Trophoblast cell (in vitro differentiated cells and primary cell): Measurements from ENCODE around the gene C1R.

Source experiments
- DNase-seq, 2 donors: peaks; one replicate each; pipeline ENCODE4 v3.0.0-alpha.2; 2016
- H2AFZ ChIP-seq: 2 replicates; pipeline ENCODE4 v1.6.1; 2013; ENCODE audit warnings: low read length, moderate library complexity, mild to moderate bottlenecking; ENCODE audit not compliant: insufficient read depth, poor library complexity
- H2AK5ac ChIP-seq: 2 replicates; pipeline ENCODE4 v1.6.1; 2013; ENCODE audit warnings: mild to moderate bottlenecking, low read length
- H2BK120ac ChIP-seq: 2 replicates; pipeline ENCODE4 v1.6.1; 2013; ENCODE audit warnings: low read length, mild to moderate bottlenecking, moderate library complexity; ENCODE audit not compliant: insufficient read depth, poor library complexity
- H2BK12ac ChIP-seq: 2 replicates; pipeline ENCODE4 v1.6.1; 2013; ENCODE audit warnings: mild to moderate bottlenecking, low read length, moderate library complexity
- H2BK5ac ChIP-seq: 2 replicates; pipeline ENCODE4 v1.6.1; 2013; ENCODE audit warnings: low read length, low read depth, moderate library complexity, mild to moderate bottlenecking; ENCODE audit not compliant: poor library complexity
- H3K14ac ChIP-seq: 2 replicates; pipeline ENCODE4 v1.6.1; 2013; ENCODE audit warnings: mild to moderate bottlenecking, low read length
- H3K18ac ChIP-seq: 2 replicates; pipeline ENCODE4 v1.6.1; 2013; ENCODE audit warnings: mild to moderate bottlenecking, low read length
- H3K23ac ChIP-seq: 2 replicates; pipeline ENCODE4 v1.6.1; 2013; ENCODE audit warnings: low read length
- H3K27ac ChIP-seq: 2 replicates; pipeline ENCODE4 v1.5.1; 2013; ENCODE audit warnings: low read depth, mild to moderate bottlenecking, inconsistent platforms, low read length, moderate library complexity
- H3K27me3 ChIP-seq: 2 replicates; pipeline ENCODE4 v1.6.1; 2013; ENCODE audit warnings: inconsistent platforms, mild to moderate bottlenecking, low read length, moderate library complexity; ENCODE audit not compliant: insufficient read depth
- H3K36me3 ChIP-seq, 2 experiments: 1 replicate in 1 of 2; 2 replicates in 1 of 2; pipeline ENCODE4 v1.6.1; 2013; ENCODE audit warnings: low read length in 2 of 2, mild to moderate bottlenecking in 2 of 2, moderate library complexity in 1 of 2; ENCODE audit not compliant: insufficient read depth in 2 of 2, control insufficient read depth in 1 of 2
- H3K4ac ChIP-seq: 2 replicates; pipeline ENCODE4 v1.6.1; 2013; ENCODE audit warnings: low read depth, mild to moderate bottlenecking, low read length, moderate library complexity
- H3K4me1 ChIP-seq, 2 experiments: 1 replicate in 1 of 2; 2 replicates in 1 of 2; pipeline ENCODE4 v1.6.1; 2013; ENCODE audit warnings: low read length in 2 of 2, mild to moderate bottlenecking in 2 of 2, moderate library complexity in 1 of 2; ENCODE audit not compliant: insufficient read depth in 2 of 2, control insufficient read depth in 1 of 2
- H3K4me2 ChIP-seq: 2 replicates; pipeline ENCODE4 v1.6.1; 2013; ENCODE audit warnings: inconsistent platforms, mild to moderate bottlenecking, low read length, moderate library complexity
- H3K4me3 ChIP-seq: 2 replicates; pipeline ENCODE4 v1.5.1; 2013; ENCODE audit warnings: mild to moderate bottlenecking, low read depth, low read length, inconsistent platforms
- H3K79me1 ChIP-seq: one replicate; pipeline ENCODE4 v1.6.1; 2013; ENCODE audit warnings: low read length
- H3K79me2 ChIP-seq: 2 replicates; pipeline ENCODE4 v1.6.1; 2013; ENCODE audit warnings: low read length, mild to moderate bottlenecking; ENCODE audit not compliant: control insufficient read depth, insufficient read depth, poor library complexity
- H3K9ac ChIP-seq: 2 replicates; pipeline ENCODE4 v1.6.1; 2013; ENCODE audit warnings: mild to moderate bottlenecking, low read length
- H3K9me3 ChIP-seq: 2 replicates; pipeline ENCODE4 v1.6.1; 2013; ENCODE audit warnings: low read depth, mild to moderate bottlenecking, control low read depth, inconsistent platforms, low read length; ENCODE audit not compliant: insufficient read depth
- H4K12ac ChIP-seq: 2 replicates; pipeline ENCODE4 v1.6.1; 2013; ENCODE audit warnings: low read depth, mild to moderate bottlenecking, low read length, moderate library complexity
- H4K8ac ChIP-seq: 2 replicates; pipeline ENCODE4 v1.6.1; 2013; ENCODE audit warnings: low read depth, mild to moderate bottlenecking, low read length, moderate library complexity
- H4K91ac ChIP-seq: one replicate; pipeline ENCODE4 v1.6.1; 2013; ENCODE audit warnings: low read depth, mild to moderate bottlenecking, low read length, moderate library complexity
- WGBS: extraction: QIAGEN DNeasy Blood & Tissue Kit; methylation state at CpG from one replicate; pipeline ENCODE4 v1.1.7; 2013; ENCODE audit warnings: missing lambda C conversion rate; ENCODE audit not compliant: insufficient read length, insufficient coverage; ENCODE audit errors: extremely low coverage; 5-methylcytosine and 5-hydroxymethylcytosine counted together

Gene C1R

GRCh38 chr12:7136676-7137075 lies 44.4 kb upstream of the C1R start:
- Histone ChIP-seq H2BK120ac (no peak overlapping the region), H3K4ac (no peak overlapping the region), H4K91ac (no peak overlapping the region), H3K14ac (no peak overlapping the region), H3K23ac (no peak overlapping the region), H3K27ac (no peak overlapping the region), H2BK5ac (no peak overlapping the region), H3K4me1 (peaks cover under 1 to 3% of the 10 kb centered on the region in 2 experiments), H3K9me3 (no peaks in the 10 kb centered on the region), H3K27me3 (no peaks in the 10 kb centered on the region), H3K79me1 (no peaks in the 10 kb centered on the region), H3K18ac (no peak overlapping the region), H3K36me3 (peaks cover 24 to 38% of the 10 kb centered on the region in 2 experiments), H4K12ac (no peak overlapping the region), H3K4me2 (no peak overlapping the region), H3K9ac (no peak overlapping the region), H2BK12ac (no peak overlapping the region), H4K8ac (no peak overlapping the region), H2AFZ (no peak overlapping the region), H3K4me3 (no peak overlapping the region), H3K79me2 (no peaks in the 10 kb centered on the region), H2AK5ac (no peak overlapping the region)
- no peak for DNase-seq
- no CpG with 5 or more reads among the region's 3 CpGs for WGBS

GRCh38 chr12:7136071-7136470 lies 43.8 kb upstream of the C1R start:
- Histone ChIP-seq H2BK120ac (no peak overlapping the region), H3K4me3 (no peak overlapping the region), H3K79me2 (no peaks in the 10 kb centered on the region), H2BK12ac (no peak overlapping the region), H3K4me2 (no peak overlapping the region), H2AFZ (no peak overlapping the region), H3K4ac (no peak overlapping the region), H3K36me3 (peaks cover 24 to 34% of the 10 kb centered on the region in 2 experiments), H2BK5ac (no peak overlapping the region), H3K27ac (no peak overlapping the region), H3K27me3 (no peaks in the 10 kb centered on the region), H3K9ac (no peak overlapping the region), H3K18ac (no peak overlapping the region), H3K4me1 (peaks cover 5 to 6% of the 10 kb centered on the region in 2 experiments), H4K91ac (no peak overlapping the region), H4K12ac (no peak overlapping the region), H3K23ac (no peak overlapping the region), H3K79me1 (no peaks in the 10 kb centered on the region), H2AK5ac (no peak overlapping the region), H3K14ac (no peak overlapping the region), H4K8ac (no peak overlapping the region), H3K9me3 (no peaks in the 10 kb centered on the region)
- DNase-seq, result no peak
- no CpG with 5 or more reads among the region's 7 CpGs for WGBS

GRCh38 chr12:7134396-7135166 lies 42.3 kb upstream of the C1R start:
- Histone ChIP-seq H2AK5ac (no peak overlapping the region), H3K4me3 (no peak overlapping the region), H3K9ac (no peak overlapping the region), H2BK12ac (no peak overlapping the region), H4K12ac (no peak overlapping the region), H3K79me2 (peaks cover 1% of the 10 kb centered on the region), H4K8ac (no peak overlapping the region), H2BK120ac (no peak overlapping the region), H3K9me3 (no peaks in the 10 kb centered on the region), H3K36me3 (peaks cover 24 to 32% of the 10 kb centered on the region in 2 experiments), H3K27ac (no peak overlapping the region), H4K91ac (no peak overlapping the region), H3K4me2 (no peak overlapping the region), H3K14ac (no peak overlapping the region), H3K4ac (no peak overlapping the region), H3K27me3 (no peaks in the 10 kb centered on the region), H3K79me1 (no peaks in the 10 kb centered on the region), H3K4me1 (peaks cover 7 to 11% of the 10 kb centered on the region in 2 experiments), H2AFZ (no peak overlapping the region), H3K23ac (no peak overlapping the region), H3K18ac (no peak overlapping the region), H2BK5ac (no peak overlapping the region)
- WGBS, result no CpG with 5 or more reads among the region's 12 CpGs
- DNase-seq, result no peak

- Histone ChIP-seq H2BK120ac (no peak overlapping the region), H4K91ac (no peak overlapping the region), H3K79me1 (no peaks in the 10 kb centered on the region), H3K4me2 (peak overlapping the region; percentile 82), H3K4ac (no peak overlapping the region), H2BK12ac (no peak overlapping the region), H3K4me3 (no peak overlapping the region), H3K14ac (no peak overlapping the region), H2AFZ (no peak overlapping the region), H3K36me3 (peaks cover 16 to 24% of the 10 kb centered on the region in 2 experiments), H3K9me3 (no peaks in the 10 kb centered on the region), H2BK5ac (no peak overlapping the region), H3K18ac (no peak overlapping the region), H4K8ac (no peak overlapping the region), H3K4me1 (peaks cover 14 to 19% of the 10 kb centered on the region in 2 experiments), H2AK5ac (no peak overlapping the region), H4K12ac (no peak overlapping the region), H3K27ac (no peak overlapping the region), H3K79me2 (peaks cover 2% of the 10 kb centered on the region), H3K9ac (no peak overlapping the region), H3K23ac (no peak overlapping the region), H3K27me3 (no peaks in the 10 kb centered on the region)
- no CpG with 5 or more reads among the region's 7 CpGs for WGBS
- DNase-seq, result peak; percentile 69 to 85
These were observed 39.2 kb upstream of the C1R start for GRCh38 chr12:7131502-7131866.
